Naive thymus-derived CD4-positive, alpha-beta T cell (primary cell): ENCODE data around the gene TREML4. TPM values are rescaled to one million over a fixed set of nuclear protein-coding genes. Genes with fewer than 3 reads are reported as not detected.

Experiments used
- ATAC-seq: fragments of 150-1000 bp; cut with Tn5 transposase; 2 replicates; pipeline ENCODE4 v1.10.0; 2021; ENCODE audit warnings: mild to moderate bottlenecking, moderate library complexity
- CTCF ChIA-PET: fragments of 350-600 bp; sonication (Branson Sonifier 250); formaldehyde crosslinking; loops from one replicate; lab custom pipeline; 2021; ENCODE audit warnings: antibody characterized with exemption; lab: Charles Lee
- POLR2A ChIA-PET: fragments of 350-600 bp; sonication (Branson Sonifier 250); formaldehyde crosslinking; loops from one replicate; lab custom pipeline; 2021; ENCODE audit warnings: antibody characterized with exemption, inconsistent platforms; lab: Charles Lee
- DNase-seq, 9 donors: peaks; one replicate each; pipeline versions ENCODE4 v3.0.0 to v3.0.0-alpha.2; 2020 to 2022; ENCODE audit warnings: mixed read lengths in 1 of 9
- H3K27ac ChIP-seq: one replicate; pipeline ENCODE4 v1.7.0; 2013; ENCODE audit warnings: mild to moderate bottlenecking, low read depth, low read length, moderate library complexity
- H3K27me3 ChIP-seq, 2 donors: one replicate each; pipeline ENCODE4 v1.7.0; 2013; ENCODE audit warnings: low read length in 2 of 2, mild to moderate bottlenecking in 2 of 2, moderate library complexity in 2 of 2; ENCODE audit not compliant: control insufficient read depth in 2 of 2, insufficient read depth in 2 of 2
- H3K36me3 ChIP-seq, 3 experiments: 1 replicate in 2 of 3; 2 replicates in 1 of 3; pipeline ENCODE4 v1.7.0; 2013; ENCODE audit warnings: low read length in 3 of 3, mild to moderate bottlenecking in 3 of 3, moderate library complexity in 1 of 3; ENCODE audit not compliant: insufficient read depth in 3 of 3, control insufficient read depth in 2 of 3
- H3K4me1 ChIP-seq, 2 donors: one replicate each; pipeline ENCODE4 v1.7.0; 2013; ENCODE audit warnings: low read length in 2 of 2, mild to moderate bottlenecking in 2 of 2, moderate library complexity in 1 of 2; ENCODE audit not compliant: control insufficient read depth in 2 of 2, insufficient read depth in 2 of 2
- H3K4me3 ChIP-seq: 2 replicates; pipeline ENCODE4 v1.7.0; 2013; ENCODE audit warnings: mild to moderate bottlenecking, low read length
- H3K9me3 ChIP-seq, 3 experiments: 1 replicate in 2 of 3; 2 replicates in 1 of 3; pipeline ENCODE4 v1.7.0; 2013; ENCODE audit warnings: low read length in 3 of 3; ENCODE audit not compliant: control insufficient read depth in 2 of 3
- H3K27ac Mint-ChIP-seq, 9 donors: one replicate each; pipeline ENCODE4 v1.8.0; 2020 to 2022; ENCODE audit warnings: mixed read lengths in 9 of 9, mild to moderate bottlenecking in 8 of 9, moderate library complexity in 5 of 9, inconsistent platforms in 2 of 9
- H3K27me3 Mint-ChIP-seq, 5 donors: one replicate each; pipeline ENCODE4 v1.8.0; 2021 to 2022; ENCODE audit warnings: mixed read lengths in 5 of 5, mild to moderate bottlenecking in 1 of 5
- H3K36me3 Mint-ChIP-seq, 5 donors: one replicate each; pipeline ENCODE4 v1.8.0; 2020 to 2022; ENCODE audit warnings: mixed read lengths in 5 of 5, mild to moderate bottlenecking in 3 of 5, inconsistent platforms in 1 of 5
- H3K4me1 Mint-ChIP-seq, 7 donors: one replicate each; pipeline ENCODE4 v1.8.0; 2020 to 2022; ENCODE audit warnings: mixed read lengths in 7 of 7, mild to moderate bottlenecking in 3 of 7, inconsistent platforms in 1 of 7
- H3K4me3 Mint-ChIP-seq, 10 donors: one replicate each; pipeline ENCODE4 v1.8.0; 2020 to 2022; ENCODE audit warnings: mild to moderate bottlenecking in 10 of 10, mixed read lengths in 10 of 10, moderate library complexity in 6 of 10, inconsistent platforms in 2 of 10
- H3K9me3 Mint-ChIP-seq, 11 donors: one replicate each; pipeline ENCODE4 v1.8.0; 2020 to 2022; ENCODE audit warnings: mixed read lengths in 11 of 11, mild to moderate bottlenecking in 4 of 11, inconsistent platforms in 1 of 11, moderate library complexity in 1 of 11
- intact Hi-C, 2 donors: fragments of 100-400 bp; cut with micrococcal nuclease; formaldehyde crosslinking; loops; one replicate each; pipeline ENCODE4 v1.15.1; 2023
- polyA plus RNA-seq, 2 donors: library from polyadenylated mRNA; unstranded; fragments of 300-500 nt; fragmentation: Illumina TruSeq; gene quantifications; one replicate each; pipeline ENCODE4 v1.2.3, GENCODE V29; 2021
- total RNA-seq, 6 experiments: library from RNA in 5 of 6; stranded (reverse) in 5 of 6; gene quantifications; 1 replicate in 5 of 6; 2 replicates in 1 of 6; pipeline ENCODE4 v1.2.3 and lab custom pipeline; 2021 to 2026

The TREML4 gene
- total and polyA plus RNA-seq, 7 experiments from 2014 or later: 3.1 TPM; not detected in 6

DNA sequence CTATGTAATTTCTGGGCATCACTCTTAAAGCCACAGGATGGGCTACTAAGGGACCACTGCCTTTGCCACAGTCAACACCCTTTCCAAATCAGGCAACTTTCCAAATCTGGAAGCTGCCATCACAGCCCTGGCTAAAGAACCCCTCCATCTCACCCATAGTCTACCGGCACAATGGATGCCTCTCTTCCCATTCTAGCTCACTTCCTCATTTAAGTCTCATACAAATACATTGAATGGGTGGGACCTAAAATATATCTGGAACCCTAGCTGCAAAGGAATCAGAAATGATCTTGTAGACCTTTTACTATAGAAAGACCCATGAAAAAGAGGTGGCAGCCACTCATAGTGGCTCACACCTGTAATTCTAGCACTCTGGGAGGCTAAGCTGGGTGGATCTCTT lies 3.3 kb upstream of the TREML4 start:
- no peaks in the 10 kb centered on the region for H3K9me3 ChIP-seq

GRCh38 chr6:41226752-41227151 lies 1.4 kb upstream of the TREML4 start:
- H3K4me1 Mint-ChIP-seq: peaks cover 0 to 12% (median 6%) of the 10 kb centered on the region in 7 donors
- DNase-seq (no peak), ATAC-seq (no peak)
- no peaks in the 10 kb centered on the region for H3K36me3 ChIP-seq
- POLR2A ChIA-PET: no interaction called here
- peaks cover 0 to 8% (median 0%) of the 10 kb centered on the region in 5 donors for H3K36me3 Mint-ChIP-seq
- no peak overlapping the region for H3K27ac ChIP-seq
- H3K4me3 Mint-ChIP-seq: no peak overlapping the region
- CTCF ChIA-PET: no interaction called here
- H3K4me1 ChIP-seq: no peaks in the 10 kb centered on the region
- no peak overlapping the region for H3K27ac Mint-ChIP-seq
- H3K9me3 ChIP-seq: no peaks in the 10 kb centered on the region
- H3K27me3 Mint-ChIP-seq: peaks cover 0 to 33% (median 11%) of the 10 kb centered on the region in 5 donors
- H3K9me3 Mint-ChIP-seq: no peaks in the 10 kb centered on the region
- no peak overlapping the region for H3K4me3 ChIP-seq
- intact Hi-C loops: no loop called here
- H3K27me3 ChIP-seq: peaks cover 0 to 4% of the 10 kb centered on the region in 2 donors

More for the DNA sequence above, 3.3 kb upstream of the TREML4 start:
- H3K36me3 Mint-ChIP-seq: peaks cover 0 to 14% (median 0%) of the 10 kb centered on the region in 5 donors
- H3K9me3 Mint-ChIP-seq: peaks cover 0 to 4% (median 0%) of the 10 kb centered on the region in 11 donors
- Histone ChIP-seq H3K4me1 (no peaks in the 10 kb centered on the region), H3K27ac (no peak overlapping the region), H3K27me3 (peaks cover 0 to 4% of the 10 kb centered on the region in 2 donors), H3K36me3 (no peaks in the 10 kb centered on the region), H3K4me3 (no peak overlapping the region)
- H3K4me3 Mint-ChIP-seq: no peak overlapping the region
- intact Hi-C loops: no loop called here
- DNase-seq (no peak), ATAC-seq (no peak)
- POLR2A ChIA-PET: no interaction called here
- no peak overlapping the region for H3K27ac Mint-ChIP-seq
- CTCF ChIA-PET: no interaction called here
- H3K27me3 Mint-ChIP-seq: peaks cover 0 to 25% (median 11%) of the 10 kb centered on the region in 5 donors
- peaks cover 0 to 14% (median 7%) of the 10 kb centered on the region in 7 donors for H3K4me1 Mint-ChIP-seq

DNA sequence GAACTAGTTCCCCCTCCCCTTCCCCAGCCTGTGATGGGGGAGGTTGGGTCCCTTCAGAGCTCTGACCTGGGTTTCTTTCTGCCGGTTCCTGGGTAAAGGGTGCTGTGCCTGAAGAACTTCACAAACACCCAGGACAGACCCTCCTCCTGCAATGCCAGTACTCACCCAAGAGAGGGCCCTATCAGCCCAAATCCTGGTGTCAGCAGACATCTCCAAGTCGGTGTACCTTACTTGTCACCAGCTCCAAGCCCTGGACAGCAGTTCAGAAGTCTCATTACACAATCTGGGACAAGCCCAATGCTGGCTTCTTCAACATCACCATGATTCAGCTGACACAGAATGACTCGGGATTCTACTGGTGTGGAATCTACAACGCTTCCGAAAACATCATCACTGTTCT lies 467 bp downstream of the TREML4 start:
- Histone ChIP-seq H3K9me3 (no peaks in the 10 kb centered on the region), H3K27ac (no peak overlapping the region), H3K4me3 (no peak overlapping the region), H3K4me1 (no peaks in the 10 kb centered on the region), H3K36me3 (no peaks in the 10 kb centered on the region), H3K27me3 (peaks cover 0 to 4% of the 10 kb centered on the region in 2 donors)
- ChIA-PET CTCF (no interaction called here), POLR2A (no interaction called here)
- Mint-ChIP-seq H3K4me3 (no peak overlapping the region), H3K27me3 (peaks cover 0 to 44% (median 11%) of the 10 kb centered on the region in 5 donors), H3K27ac (no peak overlapping the region), H3K9me3 (no peaks in the 10 kb centered on the region), H3K4me1 (peaks cover 0 to 11% (median 4%) of the 10 kb centered on the region in 7 donors), H3K36me3 (peaks cover 0 to 8% (median 0%) of the 10 kb centered on the region in 5 donors)
- DNase-seq (no peak), ATAC-seq (peak; percentile 90)
- intact Hi-C loops: no loop called here

DNA sequence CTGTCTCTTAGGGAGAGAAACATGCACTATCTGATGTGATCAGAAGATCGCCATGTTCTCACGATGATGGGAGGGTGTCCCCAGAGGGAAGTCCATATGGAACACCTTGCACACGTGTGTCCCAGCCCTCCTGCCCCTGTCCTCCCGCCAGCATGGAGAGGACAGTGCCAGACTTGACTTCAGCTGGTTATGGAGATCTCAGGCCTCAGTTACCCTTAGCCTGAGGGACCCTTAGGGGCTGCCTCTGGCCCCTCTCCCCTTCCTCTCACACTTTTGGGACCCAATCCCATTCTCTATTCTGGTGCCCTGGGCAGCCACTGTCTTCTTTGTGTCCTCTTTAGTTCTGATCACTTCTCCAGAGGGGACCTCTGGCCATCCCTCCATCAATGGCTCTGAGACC lies 1.6 kb downstream of the TREML4 start:
- Mint-ChIP-seq H3K9me3 (no peaks in the 10 kb centered on the region), H3K27ac (no peak overlapping the region), H3K36me3 (peaks cover 0 to 3% (median 0%) of the 10 kb centered on the region in 5 donors), H3K4me1 (peaks cover 0 to 5% (median 1%) of the 10 kb centered on the region in 7 donors), H3K27me3 (peaks cover 0 to 45% (median 5%) of the 10 kb centered on the region in 5 donors), H3K4me3 (no peak overlapping the region)
- Histone ChIP-seq H3K27me3 (peaks cover 0 to 4% of the 10 kb centered on the region in 2 donors), H3K4me3 (no peak overlapping the region), H3K9me3 (no peaks in the 10 kb centered on the region), H3K27ac (no peak overlapping the region), H3K36me3 (no peaks in the 10 kb centered on the region), H3K4me1 (no peaks in the 10 kb centered on the region)
- no peak for ATAC-seq
- ChIA-PET POLR2A (no interaction called here), CTCF (no interaction called here)
- no peak for DNase-seq
- intact Hi-C loops: no loop called here

- H3K4me1 ChIP-seq: no peaks in the 10 kb centered on the region
- DNase-seq (no peak), ATAC-seq (no peak)
- Mint-ChIP-seq H3K27me3 (peaks cover 0 to 37% (median 0%) of the 10 kb centered on the region in 5 donors), H3K4me1 (peaks cover 0 to 12% (median 6%) of the 10 kb centered on the region in 7 donors), H3K36me3 (no peaks in the 10 kb centered on the region), H3K9me3 (no peaks in the 10 kb centered on the region), H3K27ac (peak overlapping the region in 1 of 9 donors; percentile 0), H3K4me3 (no peak overlapping the region)
- no peak overlapping the region for H3K27ac ChIP-seq
- intact Hi-C loops: no loop called here
- no peaks in the 10 kb centered on the region for H3K9me3 ChIP-seq
- H3K27me3 ChIP-seq: peaks cover 0 to 4% of the 10 kb centered on the region in 2 donors
- ChIA-PET POLR2A (no interaction called here), CTCF (no interaction called here)
- no peaks in the 10 kb centered on the region for H3K36me3 ChIP-seq
- H3K4me3 ChIP-seq: no peak overlapping the region
These were observed 3.1 kb downstream of the TREML4 start for GRCh38 chr6:41231246-41231645.

- DNase-seq (no peak), ATAC-seq (no peak)
- no peak overlapping the region for H3K4me3 Mint-ChIP-seq
- no peak overlapping the region for H3K27ac Mint-ChIP-seq
- Histone ChIP-seq H3K9me3 (no peaks in the 10 kb centered on the region), H3K4me1 (no peaks in the 10 kb centered on the region), H3K36me3 (no peaks in the 10 kb centered on the region), H3K27me3 (no peaks in the 10 kb centered on the region), H3K4me3 (no peak overlapping the region), H3K27ac (no peak overlapping the region)
- peaks cover 0 to 15% (median 6%) of the 10 kb centered on the region in 7 donors for H3K4me1 Mint-ChIP-seq
- peaks cover 0 to 1% (median 0%) of the 10 kb centered on the region in 5 donors for H3K36me3 Mint-ChIP-seq
- peaks cover 0 to 42% (median 0%) of the 10 kb centered on the region in 5 donors for H3K27me3 Mint-ChIP-seq
- ChIA-PET POLR2A (no interaction called here), CTCF (no interaction called here)
- intact Hi-C loops: no loop called here
- H3K9me3 Mint-ChIP-seq: no peaks in the 10 kb centered on the region
These were observed 4.5 kb downstream of the TREML4 start for GRCh38 chr6:41232667-41233066.

GRCh38 chr6:41236276-41236675 lies 8.1 kb downstream of the TREML4 start:
- POLR2A ChIA-PET: no interaction called here
- DNase-seq: no peak
- no peak for ATAC-seq
- Histone ChIP-seq H3K27ac (no peak overlapping the region), H3K36me3 (no peaks in the 10 kb centered on the region), H3K9me3 (no peaks in the 10 kb centered on the region), H3K4me3 (no peak overlapping the region), H3K4me1 (no peaks in the 10 kb centered on the region), H3K27me3 (peaks cover 4 to 5% of the 10 kb centered on the region in 2 donors)
- Mint-ChIP-seq H3K27ac (peak overlapping the region in 1 of 9 donors; percentile 60), H3K4me3 (no peak overlapping the region), H3K9me3 (no peaks in the 10 kb centered on the region), H3K36me3 (peaks cover 0 to 1% (median 0%) of the 10 kb centered on the region in 5 donors), H3K27me3 (peaks cover 0 to 61% (median 14%) of the 10 kb centered on the region in 5 donors), H3K4me1 (peaks cover 0 to 22% (median 5%) of the 10 kb centered on the region in 7 donors)
- CTCF ChIA-PET: no interaction called here
- intact Hi-C loops: no loop called here
